COLO668 (cell line): ENCODE results near the gene DGKE.

ENCODE experiments used
- DNase-seq: peaks from one replicate; lab custom pipeline; 2025; ENCODE audit not compliant: unreplicated experiment; lab: John Stamatoyannopoulos, UW

The DGKE gene

GRCh38 chr17:56887552-56888467, 53.9 kb downstream of the DGKE start:
- no peak for DNase-seq

DNA sequence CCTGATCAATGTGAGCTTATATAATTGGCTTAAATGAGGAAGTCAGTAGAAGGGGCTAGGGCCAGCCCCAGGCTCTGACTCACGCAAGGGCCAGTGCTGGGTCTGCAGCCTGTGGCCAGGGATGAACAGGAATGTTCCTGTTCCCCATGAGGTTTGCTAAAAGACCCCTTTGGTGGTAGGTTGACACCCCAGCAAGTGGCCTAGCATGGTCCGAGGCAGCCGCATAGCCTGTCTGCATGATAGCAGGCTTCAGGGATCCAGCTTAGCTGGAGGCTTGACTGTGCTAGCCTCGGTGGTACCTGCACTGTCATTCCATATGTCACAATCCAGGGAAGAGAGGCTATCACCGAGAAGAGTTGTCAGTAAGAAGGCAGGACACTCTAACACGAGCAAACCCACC, 56.4 kb downstream of the DGKE start:
- no peak for DNase-seq

DNA sequence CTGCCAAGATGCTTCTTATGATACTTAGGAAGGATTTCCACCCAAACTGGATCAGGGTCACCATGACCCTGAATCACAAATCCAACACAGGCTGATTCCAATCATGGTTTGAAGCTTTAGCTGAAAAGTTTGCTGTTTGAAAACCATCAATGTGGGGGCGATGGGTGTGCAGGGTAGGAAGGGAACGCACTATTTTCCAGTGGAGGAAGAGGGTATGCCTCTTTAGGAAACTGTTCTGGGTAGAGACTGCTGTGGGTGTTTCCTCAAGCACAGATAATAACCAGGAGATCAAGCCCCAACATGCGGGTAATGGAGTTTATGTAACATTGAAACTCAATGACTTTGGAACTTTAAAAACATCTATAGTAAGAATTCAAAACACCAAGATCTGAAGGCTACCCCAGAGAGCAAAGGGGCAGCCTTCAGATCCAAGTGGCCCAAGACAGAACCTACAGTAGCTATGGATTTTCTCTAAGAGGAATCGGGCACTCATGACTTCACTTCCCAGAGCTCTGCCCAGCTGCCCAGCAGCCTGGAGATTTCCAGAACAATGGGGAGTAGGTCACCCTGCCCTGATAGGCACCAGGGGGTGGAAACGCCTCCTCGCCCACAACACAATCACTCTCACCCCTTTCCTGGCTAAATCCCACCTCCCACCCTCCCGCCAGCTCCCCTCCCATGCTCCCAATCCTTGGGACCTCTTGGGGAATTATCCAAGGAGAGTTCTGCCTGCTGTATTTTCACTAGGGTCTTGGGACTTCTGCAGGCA, 57.1 kb downstream of the DGKE start:
- DNase-seq = no peak

GRCh38 chr17:56891751-56892150, 57.8 kb downstream of the DGKE start:
- DNase-seq = no peak

GRCh38 chr17:56892333-56892732, 58.4 kb downstream of the DGKE start:
- no peak for DNase-seq

- no peak for DNase-seq
Observed at GRCh38 chr17:56893503-56893902, 59.6 kb downstream of the DGKE start.

- no peak for DNase-seq
Observed at GRCh38 chr17:56894859-56895455, 61.0 kb downstream of the DGKE start.

- no peak for DNase-seq
Observed at GRCh38 chr17:56896217-56896967, 62.4 kb downstream of the DGKE start.

- DNase-seq = no peak
Observed at GRCh38 chr17:56896968-56897359, 63.0 kb downstream of the DGKE start.

DNA sequence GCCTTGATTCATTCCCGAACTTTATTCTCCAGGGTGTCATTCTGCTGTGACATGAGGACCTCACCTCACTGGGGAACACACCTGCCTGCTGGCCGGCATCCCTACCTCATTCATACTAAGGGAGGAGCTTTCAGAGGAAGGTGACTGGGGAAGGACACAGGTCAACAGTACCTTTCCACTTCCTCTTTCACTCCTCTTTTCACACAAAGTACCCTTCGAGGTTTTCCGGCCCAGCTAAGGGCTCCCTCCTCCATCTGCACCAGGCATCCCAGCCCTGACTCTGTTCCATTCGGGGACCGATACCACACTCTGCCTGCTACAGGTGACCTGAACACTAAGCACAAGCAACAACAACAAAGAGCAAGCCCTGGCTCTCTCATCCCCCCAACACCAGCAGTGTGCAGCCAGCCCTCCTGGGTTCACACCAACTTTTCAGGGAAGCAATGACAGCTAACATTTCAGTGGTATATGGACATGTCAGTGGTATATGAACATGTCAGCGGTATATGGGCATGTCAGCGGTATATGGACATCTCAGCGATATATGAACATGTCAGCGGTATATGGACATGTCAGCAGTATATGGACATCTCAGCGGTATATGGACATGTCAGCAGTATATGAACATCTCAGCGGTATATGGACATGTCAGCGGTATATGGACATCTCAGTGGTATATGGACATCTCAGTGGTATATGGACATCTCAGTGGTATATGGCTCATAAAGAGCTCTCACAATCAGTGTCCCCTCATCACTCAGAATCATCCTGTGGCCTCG, 63.9 kb downstream of the DGKE start:
- no peak for DNase-seq

- DNase-seq = no peak
Observed at GRCh38 chr17:56898874-56899273, 64.9 kb downstream of the DGKE start.

- DNase-seq = no peak
Observed at GRCh38 chr17:56899403-56899802, 65.5 kb downstream of the DGKE start.

DNA sequence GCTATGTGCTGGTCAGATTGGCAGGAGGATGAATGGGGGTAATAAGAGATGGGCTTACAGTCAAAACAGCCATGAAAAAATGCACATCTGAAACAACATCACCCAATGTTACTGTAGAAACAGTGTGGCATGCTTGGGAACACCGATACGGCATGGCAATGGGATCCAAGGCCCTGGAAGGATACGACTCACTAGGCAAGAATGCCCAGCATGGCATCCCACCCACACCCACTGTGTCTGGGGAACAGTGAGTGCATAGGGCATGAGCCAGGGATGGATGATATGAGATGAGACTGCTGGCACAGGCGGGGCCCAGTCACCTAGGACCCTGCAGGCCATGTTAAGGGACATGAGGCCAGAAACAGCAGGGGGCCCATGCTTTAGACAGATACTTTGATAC, 68.4 kb downstream of the DGKE start:
- no peak for DNase-seq

GRCh38 chr17:56903560-56903959, 69.6 kb downstream of the DGKE start:
- DNase-seq = no peak

- no peak for DNase-seq
Observed at GRCh38 chr17:56908001-56908542, 74.1 kb downstream of the DGKE start.

GRCh38 chr17:56909742-56910508, 76.0 kb downstream of the DGKE start:
- no peak for DNase-seq

DNA sequence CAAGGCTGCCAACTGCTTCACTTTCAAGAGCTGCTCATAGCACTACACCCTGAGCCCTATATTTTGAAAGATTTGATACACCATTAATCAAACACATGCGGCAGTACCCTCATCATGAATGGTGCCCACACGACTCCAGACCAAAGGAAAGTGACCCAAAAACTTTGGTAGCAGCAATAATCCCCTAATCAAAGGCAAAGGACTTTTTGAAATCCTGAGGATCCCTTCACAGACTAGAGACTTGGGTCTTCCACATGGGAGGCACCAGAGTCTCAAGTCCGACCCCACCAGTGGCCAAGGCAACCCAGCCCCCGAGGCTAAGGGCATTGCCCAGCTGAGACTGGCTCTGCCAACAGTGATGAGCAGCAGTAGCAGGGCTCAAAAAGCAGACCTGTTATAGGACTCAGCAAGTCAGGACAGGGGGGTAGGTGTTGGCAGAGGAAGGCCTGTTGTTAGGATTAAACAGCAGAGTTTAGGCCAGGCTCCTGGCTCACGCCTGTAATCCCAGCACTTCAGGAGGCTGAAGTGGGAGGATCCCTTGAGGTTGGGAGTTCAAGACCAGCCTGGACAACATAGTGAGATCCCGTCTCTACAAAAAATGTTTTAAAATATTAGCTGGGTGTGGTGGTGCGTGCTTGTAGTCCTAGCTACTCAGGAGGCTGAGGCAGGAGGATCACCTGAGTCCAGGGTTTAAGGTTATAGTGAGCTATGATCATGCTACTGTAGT, 76.7 kb downstream of the DGKE start:
- no peak for DNase-seq

GRCh38 chr17:56912105-56912999, 78.4 kb downstream of the DGKE start:
- DNase-seq = no peak
